ENCODE data around the gene TAF11.
"Not testable (repeated sequence)": the region's sequence is repeated elsewhere in the genome, so short reads cannot be mapped to it uniquely, and the experiment has no call there.

TAF11 gene

GRCh38 chr6:34904990-34905613 lies 17.3 kb upstream of the TAF11 start:
- DNase-seq (ENCODE audit: low read depth): no peak

- DNase-seq (ENCODE audit: low read depth): no peak
Measured at GRCh38 chr6:34901930-34902329, 14.1 kb upstream of the TAF11 start.

- no peak for DNase-seq (ENCODE audit: low read depth)
Measured at GRCh38 chr6:34900321-34901031, 12.6 kb upstream of the TAF11 start.

- DNase-seq (ENCODE audit: low read depth): not testable (repeated sequence)
Measured at GRCh38 chr6:34899748-34900147, 11.9 kb upstream of the TAF11 start.

- no peak for DNase-seq (ENCODE audit: low read depth)
Measured at GRCh38 chr6:34897716-34898115, 9.9 kb upstream of the TAF11 start.

DNA sequence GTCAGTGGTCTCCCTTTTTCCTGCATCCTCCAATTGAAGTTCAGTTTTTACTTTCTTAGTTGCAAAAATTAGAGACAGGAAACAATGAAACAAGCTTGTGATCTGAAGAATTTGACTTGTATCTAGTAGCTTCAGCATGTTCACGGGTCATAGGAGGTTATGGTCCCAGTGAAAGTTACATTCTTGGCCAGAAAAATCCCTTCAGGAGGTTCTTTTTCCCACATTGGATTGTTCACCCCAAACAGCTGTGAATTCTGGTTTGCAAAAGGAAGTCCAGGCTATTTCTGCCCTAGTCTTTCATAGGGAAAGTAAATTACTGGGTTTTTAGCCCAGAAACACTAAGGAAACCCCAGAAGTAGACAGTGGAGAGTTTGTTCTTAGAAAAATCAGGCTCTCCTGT lies 9.3 kb upstream of the TAF11 start:
- no peak for DNase-seq (ENCODE audit: low read depth)

GRCh38 chr6:34894693-34895092 lies 6.9 kb upstream of the TAF11 start:
- no peak for DNase-seq (ENCODE audit: low read depth)

DNA sequence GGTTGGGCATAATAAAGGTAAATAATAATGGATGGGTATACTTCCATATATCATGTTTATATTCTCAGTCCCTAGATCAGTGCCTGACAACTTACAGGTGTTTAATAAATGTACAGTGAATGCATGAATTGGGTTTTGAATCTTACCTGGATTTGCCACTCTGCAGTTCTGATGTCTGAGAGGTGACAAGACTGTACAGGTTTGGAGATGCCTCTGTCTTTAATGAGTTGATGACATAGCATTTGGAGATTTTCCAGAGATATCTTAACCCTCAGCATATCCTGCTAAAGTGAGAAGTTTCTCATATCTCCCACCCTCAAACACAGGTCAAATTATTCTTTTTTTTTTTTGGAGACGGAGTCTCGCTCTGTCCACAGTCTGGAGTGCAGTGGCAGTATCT lies 3.5 kb upstream of the TAF11 start:
- no peak for DNase-seq (ENCODE audit: low read depth)

GRCh38 chr6:34890533-34890925 lies 2.7 kb upstream of the TAF11 start:
- no peak for DNase-seq (ENCODE audit: low read depth)

GRCh38 chr6:34888874-34889555 lies 1.2 kb upstream of the TAF11 start, which contains the start of gene ANKS1A:
ANKS1A (plus strand) TSS chr6:34889255; CDS start chr6:34889403, 148 bp downstream.
- DNase-seq (ENCODE audit: low read depth): no peak

- DNase-seq (ENCODE audit: low read depth): no peak
Measured at GRCh38 chr6:34888514-34888856, 643 bp upstream of the TAF11 start.

DNA sequence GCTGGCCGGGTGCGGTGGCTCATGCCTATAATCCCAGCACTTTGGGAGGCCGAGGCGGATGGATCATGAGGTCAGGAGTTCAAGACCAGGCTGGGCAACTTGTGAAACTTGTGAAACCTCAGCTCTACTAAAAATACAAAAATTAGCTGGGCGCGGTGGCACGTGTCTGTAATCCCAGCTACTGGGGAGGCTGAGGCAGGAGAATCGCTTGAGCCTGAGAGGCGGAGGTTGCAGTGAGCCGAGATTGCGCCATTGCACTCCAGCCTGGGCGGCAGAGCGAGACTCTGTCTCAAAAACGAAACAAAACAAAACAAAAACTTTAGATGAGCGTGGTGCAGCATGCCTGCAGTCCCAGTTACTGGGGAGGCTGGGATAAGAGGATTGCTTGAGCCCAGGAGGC lies 2.0 kb downstream of the TAF11 start:
- DNase-seq (ENCODE audit: low read depth): not testable (repeated sequence)

- DNase-seq (ENCODE audit: low read depth): no peak
Measured at GRCh38 chr6:34884996-34885395, 2.8 kb downstream of the TAF11 start.

GRCh38 chr6:34884073-34884472 lies 3.8 kb downstream of the TAF11 start:
- DNase-seq (ENCODE audit: low read depth): not testable (repeated sequence)

DNA sequence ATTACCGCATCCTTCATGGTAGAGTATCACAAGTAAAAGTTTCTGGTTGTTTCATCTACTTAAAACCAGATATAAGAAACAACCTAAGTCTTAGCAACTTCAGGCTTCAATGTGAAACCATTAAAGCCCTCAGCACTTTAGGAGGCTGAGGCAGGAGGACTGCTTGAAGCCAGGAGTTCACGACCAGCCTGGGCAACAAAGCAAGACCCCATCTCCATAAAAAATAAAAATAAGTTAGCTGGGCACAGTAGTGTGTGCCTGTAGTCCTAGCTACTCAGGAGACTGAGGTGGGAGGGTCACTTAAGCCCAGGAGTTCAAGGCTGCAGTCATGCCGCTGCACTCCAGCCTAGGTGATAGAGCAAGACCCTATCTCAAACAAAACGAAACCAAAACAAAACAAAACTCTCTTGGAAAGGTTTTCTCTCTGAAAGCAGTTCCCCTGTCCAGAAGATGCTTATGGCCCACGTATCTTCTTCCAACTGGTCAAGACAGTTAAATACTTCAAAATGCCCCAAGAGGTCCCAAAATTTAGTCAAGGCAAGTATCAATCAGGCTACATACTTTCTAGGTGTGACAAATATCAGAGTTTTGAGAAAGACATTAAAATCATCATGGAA lies 9.9 kb downstream of the TAF11 start:
- no peak for DNase-seq (ENCODE audit: low read depth)

DNA sequence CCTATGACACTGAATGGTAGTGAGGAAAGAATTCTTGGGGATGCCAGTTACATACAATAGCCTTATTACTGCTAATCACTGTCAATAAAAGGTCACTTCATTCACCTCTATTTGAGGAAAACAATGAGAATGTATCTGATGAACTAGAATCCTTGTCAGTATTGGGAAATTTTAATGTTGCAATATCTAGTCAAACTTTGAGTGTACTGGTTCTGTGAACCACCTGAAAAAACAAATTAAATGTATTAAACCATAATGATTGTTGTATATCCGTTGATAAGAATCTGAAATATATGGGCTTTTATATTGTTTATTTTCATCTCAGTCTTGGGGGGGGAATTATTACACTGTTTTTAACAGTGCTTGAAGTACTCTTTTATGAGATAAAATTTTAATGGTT lies 10.6 kb downstream of the TAF11 start:
- no peak for DNase-seq (ENCODE audit: low read depth)

DNA sequence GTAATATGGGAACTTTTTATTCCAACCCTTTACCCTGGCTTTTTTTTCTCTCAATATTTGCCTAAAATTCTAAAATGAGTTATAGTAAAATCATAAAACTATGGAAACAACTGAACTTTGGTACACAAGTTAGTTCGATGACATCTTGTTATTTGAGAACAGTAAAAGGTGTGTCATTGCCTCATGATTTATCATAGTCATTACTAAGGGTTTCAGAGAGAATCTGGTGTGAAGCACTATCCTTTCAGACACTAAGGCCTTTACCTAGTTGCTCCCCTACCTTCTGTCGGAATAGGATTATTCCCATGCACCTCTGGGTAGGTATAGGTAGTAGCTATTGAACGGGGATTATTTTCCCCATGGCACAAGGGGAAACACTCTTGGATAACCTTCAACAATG lies 11.4 kb downstream of the TAF11 start:
- no peak for DNase-seq (ENCODE audit: low read depth)

DNA sequence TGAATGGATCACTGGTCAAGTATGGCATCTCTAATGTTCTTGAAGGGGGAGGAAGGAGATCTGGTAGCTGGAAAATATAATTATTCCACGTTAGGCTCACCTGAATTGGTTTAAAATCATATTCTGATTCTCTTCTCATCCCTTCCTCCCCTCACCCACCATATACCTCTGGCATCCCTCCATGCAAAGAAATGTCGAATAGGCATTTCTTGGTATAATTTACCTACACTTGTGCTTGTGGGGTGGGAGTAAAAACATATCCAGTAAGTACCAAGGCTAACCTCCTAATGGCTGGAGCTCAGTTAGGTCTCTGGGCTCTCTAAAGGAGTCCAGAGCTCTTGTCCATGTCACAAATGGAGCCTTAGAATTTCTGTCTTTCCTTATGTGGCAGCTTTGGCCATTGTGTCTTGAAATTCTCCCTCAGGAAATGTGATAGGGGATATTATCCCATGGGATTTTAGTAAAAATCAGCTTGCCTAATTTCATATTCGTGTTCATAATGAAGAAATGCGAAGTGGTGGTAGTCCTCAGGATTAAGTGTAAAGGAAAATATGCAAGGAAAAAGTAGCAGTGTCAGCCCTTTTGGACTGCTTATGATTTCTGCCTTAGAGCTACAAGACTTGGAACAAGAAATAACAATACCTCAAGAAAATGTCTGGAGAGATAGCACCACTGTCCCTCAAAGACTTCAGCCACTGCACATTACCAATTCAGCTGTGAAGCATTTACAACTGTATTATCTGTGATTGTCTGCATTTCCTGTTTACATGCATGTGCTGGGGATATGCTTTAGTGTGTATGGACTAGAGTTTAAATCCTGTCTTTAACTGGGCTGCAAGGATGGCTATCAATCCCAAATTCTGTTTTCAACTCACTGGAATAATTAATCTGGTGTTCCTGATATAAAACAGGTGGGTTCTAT lies 12.3 kb downstream of the TAF11 start:
- no peak for DNase-seq (ENCODE audit: low read depth)

DNA sequence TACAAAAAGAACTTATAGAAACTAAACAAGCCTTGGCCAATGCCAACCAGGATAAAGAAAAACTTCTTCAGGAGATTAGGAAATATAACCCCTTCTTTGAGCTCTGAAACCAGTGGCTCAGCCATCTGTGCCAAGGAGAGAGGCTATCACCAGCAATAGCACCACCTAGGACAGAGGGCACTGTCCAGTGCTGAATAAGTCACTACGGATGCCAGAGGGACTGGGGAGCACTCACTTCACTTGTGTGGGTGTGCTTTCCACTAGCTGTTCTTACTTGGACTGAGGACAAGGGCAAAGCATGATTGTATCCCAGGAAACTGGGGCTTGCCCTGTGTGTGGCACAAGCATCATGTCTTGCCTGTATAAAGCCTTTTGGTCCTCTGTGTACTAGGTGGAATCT lies 15.5 kb downstream of the TAF11 start:
- no peak for DNase-seq (ENCODE audit: low read depth)

GRCh38 chr6:34871853-34872252 lies 16.0 kb downstream of the TAF11 start:
- no peak for DNase-seq (ENCODE audit: low read depth)

GRCh38 chr6:34867484-34867883 lies 20.4 kb downstream of the TAF11 start:
- no peak for DNase-seq (ENCODE audit: low read depth)

DNA sequence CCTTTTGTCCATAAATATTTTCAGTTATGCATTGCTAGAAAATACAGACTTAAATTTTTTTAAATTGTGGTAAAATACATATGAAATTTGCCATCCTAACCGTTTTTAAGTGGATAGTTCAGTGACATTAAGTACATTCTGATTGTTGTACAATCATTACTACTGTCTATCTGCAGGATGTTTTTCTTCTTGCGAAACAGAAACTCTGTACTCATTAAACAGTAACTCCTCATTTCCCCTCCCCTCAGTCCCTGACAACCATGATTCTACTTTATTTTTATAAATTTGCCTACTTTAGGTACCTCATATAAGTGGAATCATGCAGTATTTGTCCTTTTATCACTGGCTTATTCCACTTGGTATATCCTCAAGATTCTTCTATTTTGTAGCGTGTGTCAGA lies 21.3 kb downstream of the TAF11 start:
- DNase-seq (ENCODE audit: low read depth): no peak

All from fibroblast of the conjunctiva (primary cell).